Endothelial cell of umbilical vein (primary cell): ENCODE results near the gene RELN. TPM values are rescaled to one million over a fixed set of nuclear protein-coding genes. Genes with fewer than 3 reads are reported as not detected.

ENCODE experiments used
- BruUV-seq: library from RNA; stranded (reverse); fragments of 400-500 nt; replicated peaks from 2 replicates; lab custom pipeline; 2021; lab: Mats Ljungman, UMichigan
- CTCF ChIA-PET: fragments of 300-600, 350-600 bp; sonication (Branson Sonifier 250); formaldehyde crosslinking; loops from one replicate; lab custom pipeline; 2021; ENCODE audit warnings: antibody characterized with exemption, inconsistent platforms; lab: Charles Lee
- POLR2A ChIA-PET: fragments of 300-600, 350-600 bp; sonication (Branson Sonifier 250); formaldehyde crosslinking; loops from one replicate; lab custom pipeline; 2021; ENCODE audit warnings: antibody characterized with exemption, inconsistent platforms; lab: Charles Lee
- DNase-seq: peaks from one replicate; pipeline ENCODE4 v3.0.0-alpha.2; 2011; ENCODE audit warnings: low read depth, low spot score
- FAIRE-seq: peaks from 2 replicates; lab custom pipeline; 2011; peaks lifted over from hg19 to GRCh38; lab: Jason Lieb, UNC
- H2AFZ ChIP-seq: 2 replicates; pipeline ENCODE4 v1.6.0; 2012; ENCODE audit warnings: low read depth, low read length, control low read depth, inconsistent platforms
- H3K27ac ChIP-seq: 2 replicates; pipeline ENCODE4 v1.5.1; 2011; ENCODE audit warnings: low read depth, mild to moderate bottlenecking, control low read depth, low read length, moderate library complexity; ENCODE audit not compliant: insufficient read depth
- H3K27me3 ChIP-seq, 2 experiments: 2 replicates each; pipeline versions ENCODE4 v1.6.0 to v1.6.1; 2011; ENCODE audit warnings: low read length in 2 of 2, mixed read lengths in 1 of 2; ENCODE audit not compliant: control insufficient read depth in 2 of 2, insufficient read depth in 2 of 2
- H3K36me3 ChIP-seq, 2 experiments: 2 replicates in 1 of 2; 3 replicates in 1 of 2; pipeline ENCODE4 v1.5.1; 2011; ENCODE audit warnings: low read length in 2 of 2, mild to moderate bottlenecking in 1 of 2, moderate library complexity in 1 of 2; ENCODE audit not compliant: control insufficient read depth in 2 of 2, insufficient read depth in 2 of 2; ENCODE audit errors: extremely low read depth in 1 of 2
- H3K4me1 ChIP-seq: 3 replicates; pipeline ENCODE4 v1.5.1; 2011; ENCODE audit warnings: mild to moderate bottlenecking, low read length; ENCODE audit not compliant: control insufficient read depth, insufficient read depth; ENCODE audit errors: extremely low read depth
- H3K4me2 ChIP-seq: 2 replicates; pipeline ENCODE4 v1.6.1; 2011; ENCODE audit warnings: low read length, control low read depth, mixed read lengths; ENCODE audit not compliant: insufficient read depth
- H3K4me3 ChIP-seq, 3 experiments: fragments of 200-600 bp in 1 of 3; sonication (generic), shearing (Covaris generic) in 1 of 3; replicated peaks in 1 of 3; 2 replicates each; pipeline ENCODE4 v1.5.1; 2011 to 2016; ENCODE audit warnings: control low read depth in 3 of 3, low read length in 3 of 3, mild to moderate bottlenecking in 2 of 3, inconsistent platforms in 1 of 3, low read depth in 1 of 3, moderate library complexity in 1 of 3; ENCODE audit not compliant: insufficient read depth in 1 of 3
- H3K79me2 ChIP-seq: 2 replicates; pipeline ENCODE4 v1.6.0; 2012; ENCODE audit warnings: low read length, inconsistent platforms; ENCODE audit not compliant: control insufficient read depth, insufficient read depth
- H3K9ac ChIP-seq: replicated peaks from 2 replicates; pipeline ENCODE3; 2011; ENCODE audit warnings: low read length, control low read depth; ENCODE audit not compliant: insufficient read depth; ENCODE audit errors: extremely low read depth
- H3K9me1 ChIP-seq: replicated peaks from 3 replicates; pipeline ENCODE4 v1.6.0; 2011; ENCODE audit warnings: mild to moderate bottlenecking, low read length; ENCODE audit not compliant: control insufficient read depth, insufficient read depth; ENCODE audit errors: extremely low read depth
- H3K9me3 ChIP-seq: replicated peaks from 2 replicates; pipeline ENCODE4 v1.5.1; 2012; ENCODE audit warnings: low read length, inconsistent platforms; ENCODE audit not compliant: control insufficient read depth, insufficient read depth
- H4K20me1 ChIP-seq: replicated peaks from 2 replicates; pipeline ENCODE3; 2011; ENCODE audit warnings: mild to moderate bottlenecking, low read length; ENCODE audit not compliant: control insufficient read depth, insufficient read depth; ENCODE audit errors: extremely low read depth
- EZH2 ChIP-seq: IDR thresholded peaks from 2 replicates; pipeline ENCODE4 v1.6.1; 2012; ENCODE audit warnings: borderline replicate concordance, low read depth, mild to moderate bottlenecking, moderate library complexity, low read length, inconsistent platforms; ENCODE audit not compliant: severe bottlenecking
- FOS ChIP-seq: IDR thresholded peaks from 2 replicates; pipeline ENCODE4 v1.6.1; 2011; ENCODE audit warnings: mild to moderate bottlenecking, low read length, moderate library complexity, borderline replicate concordance; ENCODE audit not compliant: insufficient read depth
- GATA2 ChIP-seq: IDR thresholded peaks from 2 replicates; pipeline ENCODE4 v1.7.0; 2011; ENCODE audit warnings: low read depth, mild to moderate bottlenecking, moderate library complexity, mixed read lengths, low read length; ENCODE audit not compliant: insufficient read length, insufficient read depth
- JUN ChIP-seq: IDR thresholded peaks from 2 replicates; pipeline ENCODE4 v1.6.1; 2011; ENCODE audit warnings: borderline replicate concordance, low read depth; ENCODE audit not compliant: insufficient read length, insufficient read depth
- MAX ChIP-seq: IDR thresholded peaks from 2 replicates; pipeline ENCODE4 v1.6.1; 2011; ENCODE audit not compliant: insufficient read depth, insufficient read length
- MYC ChIP-seq: IDR thresholded peaks from one replicate; pipeline ENCODE4 v1.6.1; 2011; ENCODE audit warnings: mild to moderate bottlenecking, low read depth, low read length
- POLR2A ChIP-seq: IDR thresholded peaks from 2 replicates; pipeline ENCODE4 v1.6.1; 2012; ENCODE audit warnings: low read depth, mild to moderate bottlenecking, control low read depth, low read length
- POLR2AphosphoS5 ChIP-seq: IDR thresholded peaks from 2 replicates; pipeline ENCODE4 v1.6.1; 2012; ENCODE audit warnings: low read depth, mild to moderate bottlenecking, control low read depth, low read length, moderate library complexity; ENCODE audit not compliant: insufficient read depth
- dilution Hi-C: fragments of 300-500 bp; cut with MboI; formaldehyde crosslinking; loops from one replicate; pipeline ENCODE4 v1.15.0; 2019; ENCODE audit warnings: low sequenced_read_pairs; ENCODE audit not compliant: extremely low pct_ligation_motif_present
- intact Hi-C: fragments of 100-400 bp; cut with micrococcal nuclease; formaldehyde crosslinking; loops from one replicate; pipeline ENCODE4 v1.10.0; 2022
- polyA plus RNA-seq, 4 experiments: library from polyadenylated mRNA; depleted of rRNA in 3 of 4; stranded (reverse) in 3 of 4; unstranded in 1 of 4; fragments of >200 nt; gene quantifications; 2 replicates each; pipeline versions ENCODE4 v1.2.1 to v1.2.3, GENCODE V29; 2011 to 2012; ENCODE audit warnings: missing spikeins in 1 of 4
- total RNA-seq: library from RNA; stranded (reverse); gene quantifications from 2 replicates; pipeline ENCODE4 v1.2.3, GENCODE V29; 2021
- TF ChIP-seq, protein P1 (sequence below), 2 donors: IDR thresholded peaks; 1 replicate in 1 of 2; 2 replicates in 1 of 2; pipeline ENCODE4 v1.5.1; 2011; ENCODE audit warnings: low read length in 2 of 2, mild to moderate bottlenecking in 2 of 2, moderate library complexity in 2 of 2, control low read depth in 1 of 2, inconsistent platforms in 1 of 2, low read depth in 1 of 2; ENCODE audit not compliant: insufficient read depth in 1 of 2; ENCODE audit errors: extremely low read depth in 1 of 2

Gene RELN
- total and polyA plus RNA-seq, 2 donors (not counting 3 experiments of a cell fraction or from before 2014, with no cell fraction given), result 0.15 to 0.22 TPM

DNA sequence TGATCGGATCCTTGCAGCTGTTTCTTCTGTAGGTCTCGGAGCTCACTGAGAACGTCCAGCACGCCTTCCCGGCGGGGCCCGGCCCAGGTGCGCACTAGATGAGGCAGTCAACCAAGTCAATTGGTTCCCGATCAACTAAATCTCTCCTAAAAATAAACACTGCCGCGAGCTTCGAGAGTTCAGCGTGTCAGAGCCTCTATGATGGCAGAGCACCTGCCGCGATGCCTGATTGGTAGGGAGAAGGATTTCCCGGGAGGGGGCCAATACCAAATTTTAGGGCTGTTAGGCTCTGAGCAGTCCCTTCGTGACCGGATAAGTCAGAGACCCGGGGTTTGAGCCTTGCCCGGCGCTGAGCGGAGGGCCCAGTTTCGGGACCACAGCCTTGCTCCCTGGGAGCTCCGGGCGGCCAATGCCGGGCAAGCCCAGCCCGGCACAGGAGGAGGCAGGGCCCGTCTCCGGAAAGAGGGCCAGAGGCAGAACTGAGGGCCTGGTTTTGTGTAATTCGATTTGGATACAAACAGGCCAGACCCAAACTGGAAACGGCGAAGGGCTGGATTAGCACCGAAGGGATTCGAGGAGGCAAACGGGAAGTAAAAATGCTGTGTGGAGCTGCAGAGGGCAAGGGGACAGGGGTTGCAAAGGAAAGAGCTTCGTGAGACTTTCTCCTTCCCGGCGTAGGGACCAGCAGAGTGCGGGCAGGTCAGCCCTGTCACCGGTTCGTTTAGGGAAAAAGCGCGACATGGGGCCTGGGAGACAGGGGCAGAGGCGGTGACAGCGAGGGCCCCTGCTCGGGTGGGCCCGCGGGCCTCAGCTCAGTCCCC lies 544.0 kb downstream of the RELN start:
- ChIA-PET CTCF (interaction anchor here (1.3 to 1.4 kb wide), 2 partner anchors 17 to 660 kb away, joined by 3 read pairs; no protein-coding TSS in a partner anchor), POLR2A (no interaction called here)
- Histone ChIP-seq H3K4me3 (peak overlapping the region; percentile 2 to 45 (median 4)), H3K4me2 (peak overlapping the region; percentile 74), H3K9ac (no peak overlapping the region), H3K79me2 (no peaks in the 10 kb centered on the region), H3K27ac (no peak overlapping the region), H3K9me1 (no peaks in the 10 kb centered on the region), H3K9me3 (no peaks in the 10 kb centered on the region), H3K27me3 (peaks cover 37 to 55% of the 10 kb centered on the region in 2 experiments), H2AFZ (peak overlapping the region; percentile 71), H3K4me1 (peaks cover 7% of the 10 kb centered on the region), H3K36me3 (no peaks in the 10 kb centered on the region), H4K20me1 (no peaks in the 10 kb centered on the region)
- dilution Hi-C loops, result no loop called here
- DNase-seq (peak; percentile 5), FAIRE-seq (no peak)
- BruUV-seq, result no TSS peak
- peak; percentile 97 for TF ChIP-seq EZH2
- no peak for TF ChIP-seq MYC
- intact Hi-C loops, result loop anchor here (2.0 to 5.0 kb wide), 2 partner anchors 148 to 715 kb away; partner anchors contain the start of gene PMPCB

DNA sequence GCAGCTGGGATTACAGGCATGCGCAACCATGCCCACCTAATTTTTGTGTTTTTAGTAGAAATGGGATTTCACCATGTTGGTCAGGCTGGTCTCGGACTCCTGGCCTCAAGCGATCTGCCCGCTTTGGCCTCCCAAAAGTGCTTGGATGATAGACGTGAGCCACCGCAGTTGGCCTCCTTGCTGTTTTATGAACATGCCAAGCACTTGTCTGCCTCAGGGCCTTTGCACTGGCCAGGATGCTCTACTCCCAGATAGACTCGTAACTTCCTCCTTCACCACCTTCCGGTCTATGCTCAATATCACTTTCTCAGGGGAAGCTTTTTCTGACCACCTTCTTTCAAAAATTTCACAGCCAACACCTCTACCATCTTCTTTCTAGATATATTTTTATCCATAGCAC lies 549.8 kb downstream of the RELN start:
- no TSS peak for BruUV-seq
- Histone ChIP-seq H2AFZ (no peak overlapping the region), H3K4me1 (no peaks in the 10 kb centered on the region), H3K9me1 (no peaks in the 10 kb centered on the region), H3K4me3 (no peak overlapping the region), H3K4me2 (no peak overlapping the region), H3K9ac (no peak overlapping the region), H4K20me1 (no peaks in the 10 kb centered on the region), H3K27ac (no peak overlapping the region), H3K27me3 (peaks cover 20 to 44% of the 10 kb centered on the region in 2 experiments), H3K9me3 (no peaks in the 10 kb centered on the region), H3K36me3 (no peaks in the 10 kb centered on the region), H3K79me2 (no peaks in the 10 kb centered on the region)
- no peak for FAIRE-seq
- TF ChIP-seq MYC, result no peak
- no peak for TF ChIP-seq POLR2A
- no peak for TF ChIP-seq POLR2AphosphoS5
- TF ChIP-seq MAX, result no peak
- TF ChIP-seq, protein P1, sequence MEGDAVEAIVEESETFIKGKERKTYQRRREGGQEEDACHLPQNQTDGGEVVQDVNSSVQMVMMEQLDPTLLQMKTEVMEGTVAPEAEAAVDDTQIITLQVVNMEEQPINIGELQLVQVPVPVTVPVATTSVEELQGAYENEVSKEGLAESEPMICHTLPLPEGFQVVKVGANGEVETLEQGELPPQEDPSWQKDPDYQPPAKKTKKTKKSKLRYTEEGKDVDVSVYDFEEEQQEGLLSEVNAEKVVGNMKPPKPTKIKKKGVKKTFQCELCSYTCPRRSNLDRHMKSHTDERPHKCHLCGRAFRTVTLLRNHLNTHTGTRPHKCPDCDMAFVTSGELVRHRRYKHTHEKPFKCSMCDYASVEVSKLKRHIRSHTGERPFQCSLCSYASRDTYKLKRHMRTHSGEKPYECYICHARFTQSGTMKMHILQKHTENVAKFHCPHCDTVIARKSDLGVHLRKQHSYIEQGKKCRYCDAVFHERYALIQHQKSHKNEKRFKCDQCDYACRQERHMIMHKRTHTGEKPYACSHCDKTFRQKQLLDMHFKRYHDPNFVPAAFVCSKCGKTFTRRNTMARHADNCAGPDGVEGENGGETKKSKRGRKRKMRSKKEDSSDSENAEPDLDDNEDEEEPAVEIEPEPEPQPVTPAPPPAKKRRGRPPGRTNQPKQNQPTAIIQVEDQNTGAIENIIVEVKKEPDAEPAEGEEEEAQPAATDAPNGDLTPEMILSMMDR (IDR thresholded peaks at IDR 0.05; ENCODE audit: extremely low read depth in 1 of 2, insufficient read depth in 1 of 2, low read depth in 1 of 2, low read length in 2 of 2), result no peak
- TF ChIP-seq JUN, result no peak
- no peak for TF ChIP-seq FOS
- no peak for TF ChIP-seq EZH2
- TF ChIP-seq GATA2, result no peak
- DNase-seq, result no peak
- ChIA-PET POLR2A (no interaction called here), CTCF (no interaction called here)
- dilution Hi-C loops, result no loop called here
- intact Hi-C loops, result no loop called here
